ENCODE data around the gene PTF1A.
A peak's percentile ranks its signal among the peaks of the same experiment; 100 is the strongest.

PTF1A gene, protein sequence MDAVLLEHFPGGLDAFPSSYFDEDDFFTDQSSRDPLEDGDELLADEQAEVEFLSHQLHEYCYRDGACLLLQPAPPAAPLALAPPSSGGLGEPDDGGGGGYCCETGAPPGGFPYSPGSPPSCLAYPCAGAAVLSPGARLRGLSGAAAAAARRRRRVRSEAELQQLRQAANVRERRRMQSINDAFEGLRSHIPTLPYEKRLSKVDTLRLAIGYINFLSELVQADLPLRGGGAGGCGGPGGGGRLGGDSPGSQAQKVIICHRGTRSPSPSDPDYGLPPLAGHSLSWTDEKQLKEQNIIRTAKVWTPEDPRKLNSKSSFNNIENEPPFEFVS

DNA sequence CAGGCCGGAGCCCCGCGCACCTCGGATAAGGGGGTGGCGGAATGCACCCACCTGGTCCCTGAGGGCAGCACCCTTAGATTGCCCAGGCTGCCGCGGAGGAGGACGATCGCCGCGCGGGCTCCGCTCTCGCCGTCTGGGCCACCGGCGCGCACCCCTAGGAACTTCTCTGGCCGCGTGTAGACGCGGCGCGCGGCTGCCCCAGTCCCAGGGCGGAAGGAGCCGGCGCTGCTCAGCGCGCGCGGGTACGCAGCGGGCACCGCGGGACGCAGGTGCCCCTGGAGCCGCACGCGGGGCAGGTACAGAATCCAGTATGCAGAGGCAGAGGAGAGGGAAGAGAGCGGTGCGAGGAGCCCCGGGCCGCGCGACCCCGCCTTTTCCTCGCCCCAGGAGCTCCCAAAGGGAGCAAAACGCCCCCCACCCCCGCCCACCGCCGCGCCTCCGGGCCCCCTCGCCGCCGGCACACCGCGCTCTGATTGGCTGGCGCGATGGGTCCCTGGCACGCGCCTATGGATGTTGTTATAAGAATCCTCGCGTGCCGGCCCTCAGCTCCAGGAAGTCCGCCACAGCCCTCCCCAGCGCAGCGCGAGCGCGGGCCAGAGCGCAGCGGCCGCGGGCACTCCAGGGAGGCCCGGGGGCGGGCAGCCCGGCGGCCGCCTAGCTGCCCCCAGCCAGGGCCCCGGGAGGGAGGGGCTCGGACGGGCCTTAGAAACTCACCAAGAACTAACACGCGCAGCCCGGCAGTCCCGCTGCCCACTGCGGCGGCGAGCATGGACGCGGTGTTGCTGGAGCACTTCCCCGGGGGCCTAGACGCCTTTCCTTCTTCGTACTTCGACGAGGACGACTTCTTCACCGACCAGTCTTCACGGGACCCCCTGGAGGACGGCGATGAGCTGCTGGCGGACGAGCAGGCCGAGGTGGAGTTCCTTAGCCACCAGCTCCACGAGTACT, at the start of gene PTF1A:
Gene PTF1A (plus strand): TSS at position 549 of the 948 bp plus-strand sequence. CDS start 219 bp downstream, at position 768.
- no peak for DNase-seq

GRCh38 chr10:23146258-23146657, 45.9 kb upstream of the PTF1A start:
- no peak for DNase-seq

DNA sequence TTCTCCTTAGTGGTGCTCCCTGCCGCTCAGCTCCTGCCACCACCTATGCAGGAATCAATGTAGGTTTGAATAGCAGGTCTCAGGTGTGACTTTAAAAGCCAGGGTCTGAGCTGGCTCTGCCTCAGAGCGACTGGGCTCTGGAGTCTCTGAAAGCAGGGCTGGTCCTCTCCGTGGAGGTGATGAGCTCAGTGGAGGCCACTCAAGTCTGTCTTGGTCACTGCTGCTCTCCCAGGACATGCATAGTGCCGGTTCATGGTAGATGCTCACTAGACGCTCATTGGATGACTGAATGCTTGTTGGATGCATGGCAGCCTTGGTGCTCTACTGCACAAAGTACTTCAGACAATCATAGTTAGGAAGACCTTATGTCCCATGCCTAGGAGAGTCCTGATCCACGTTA, 45.1 kb upstream of the PTF1A start:
- DNase-seq: no peak

DNA sequence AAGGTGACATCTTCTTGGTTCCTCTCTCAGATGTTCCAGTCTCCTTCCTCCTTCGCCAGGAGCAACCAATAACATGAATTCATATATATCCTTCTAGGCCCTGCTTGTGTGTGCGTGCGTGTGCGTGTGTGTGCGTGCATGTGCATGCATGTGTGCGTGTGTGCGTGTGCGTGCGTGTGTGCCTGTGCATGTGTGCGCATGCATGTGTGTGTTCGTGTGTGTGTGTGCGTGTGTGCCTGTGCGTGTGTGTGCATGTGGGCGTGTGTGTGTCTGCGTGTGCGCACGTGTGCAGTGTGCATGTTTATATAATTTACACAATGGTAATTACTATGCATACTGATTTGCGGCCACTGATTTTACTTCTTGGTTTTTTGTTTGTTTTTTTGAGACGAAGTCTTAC, 43.9 kb upstream of the PTF1A start:
- DNase-seq: no peak

- no peak for DNase-seq
Observed at GRCh38 chr10:23150091-23150490, 42.0 kb upstream of the PTF1A start.

GRCh38 chr10:23150610-23151009, 41.5 kb upstream of the PTF1A start:
- no peak for DNase-seq

DNA sequence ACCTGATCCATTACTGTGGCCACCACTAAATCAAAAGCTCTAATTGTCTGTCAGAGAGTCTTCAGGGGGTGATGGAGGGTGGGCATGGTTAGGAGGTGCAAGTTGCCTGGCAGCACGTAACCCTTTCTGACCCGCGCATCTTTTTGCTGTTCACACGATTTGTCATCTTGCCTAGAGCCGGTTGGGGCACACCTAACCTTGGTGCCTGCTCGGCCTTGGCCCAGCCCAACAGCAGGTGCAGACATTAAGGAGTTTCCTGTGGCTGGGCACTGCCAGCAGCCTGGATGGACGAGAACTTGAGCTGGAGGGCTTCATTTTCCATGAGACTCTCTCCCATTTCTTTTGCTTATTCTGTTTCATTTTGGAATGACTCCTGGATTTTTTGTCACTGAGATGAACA, 41.0 kb upstream of the PTF1A start:
- DNase-seq: no peak

DNA sequence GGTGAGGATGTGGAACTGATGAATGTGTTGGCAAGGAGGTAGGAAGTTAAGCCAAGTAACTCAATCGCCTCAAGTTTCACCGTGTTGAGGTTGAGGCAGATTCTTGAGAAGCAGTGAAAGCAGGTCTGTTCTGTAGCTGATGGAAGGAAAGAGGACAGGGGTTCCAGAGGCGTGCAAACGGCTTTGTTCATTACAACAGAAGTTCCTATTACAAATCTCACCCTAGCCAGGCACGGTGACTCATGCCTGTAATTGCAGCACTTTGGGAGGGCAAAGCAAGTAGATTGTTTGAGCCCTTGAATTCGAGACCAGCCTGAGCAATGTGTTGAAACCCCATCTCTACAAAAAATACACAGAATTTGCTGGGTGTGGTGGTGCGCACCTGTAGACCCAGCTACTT, 36.9 kb upstream of the PTF1A start:
- no peak for DNase-seq

DNA sequence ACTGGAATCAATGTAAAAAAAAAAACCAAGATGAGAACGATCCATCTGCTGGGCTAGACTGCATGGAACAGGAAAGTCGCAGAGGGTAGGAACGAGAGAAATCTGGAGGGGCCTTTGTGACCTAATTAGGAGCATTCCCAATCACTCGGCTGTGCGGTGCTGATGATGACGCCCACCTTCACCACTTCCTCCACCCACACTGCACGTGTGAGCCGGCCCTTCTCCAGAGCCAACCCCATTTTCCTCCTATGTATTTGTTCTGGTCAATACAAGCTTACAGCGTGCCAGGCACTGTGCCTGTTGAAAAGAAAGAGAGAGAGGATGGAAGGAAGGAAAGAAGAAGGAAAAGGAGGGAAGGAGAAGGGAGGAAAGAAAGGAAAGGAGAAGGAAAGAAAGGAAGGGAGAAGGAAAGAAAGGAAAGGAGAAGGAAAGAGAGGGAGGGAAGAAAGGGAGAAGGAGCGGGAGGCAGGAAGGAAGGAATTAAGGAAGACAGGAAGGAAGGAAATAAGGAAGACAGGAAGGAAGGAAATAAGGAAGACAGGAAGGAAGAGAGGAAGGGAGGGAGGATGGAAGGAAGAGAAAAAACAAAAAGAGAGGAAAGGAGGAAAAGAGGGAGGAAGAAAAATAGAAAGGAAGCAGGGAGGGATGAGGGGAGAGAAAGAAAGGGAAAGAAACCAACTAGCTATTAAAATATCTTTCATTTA, 35.5 kb upstream of the PTF1A start:
- no peak for DNase-seq

DNA sequence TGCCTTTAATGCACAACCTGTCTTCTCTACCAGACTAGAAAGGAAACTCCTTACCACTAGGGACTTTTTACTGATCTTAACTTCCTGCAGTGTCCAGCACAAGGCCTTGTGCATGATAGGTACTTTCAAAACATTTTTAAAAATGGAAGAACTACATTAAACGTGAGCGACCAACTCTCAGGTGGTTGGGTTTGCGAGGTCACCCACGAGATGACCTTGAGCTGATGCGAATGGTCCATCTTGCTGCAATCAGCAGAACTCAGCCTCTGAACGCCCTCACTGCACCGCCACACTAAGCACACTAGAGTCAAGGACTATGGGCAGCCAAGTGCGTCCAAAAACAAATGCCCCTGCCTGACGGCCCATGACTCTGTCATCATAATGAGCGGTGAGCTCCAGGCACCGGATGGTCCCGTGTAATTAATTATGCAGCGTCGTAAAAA, 34.9 kb upstream of the PTF1A start:
- no peak for DNase-seq

DNA sequence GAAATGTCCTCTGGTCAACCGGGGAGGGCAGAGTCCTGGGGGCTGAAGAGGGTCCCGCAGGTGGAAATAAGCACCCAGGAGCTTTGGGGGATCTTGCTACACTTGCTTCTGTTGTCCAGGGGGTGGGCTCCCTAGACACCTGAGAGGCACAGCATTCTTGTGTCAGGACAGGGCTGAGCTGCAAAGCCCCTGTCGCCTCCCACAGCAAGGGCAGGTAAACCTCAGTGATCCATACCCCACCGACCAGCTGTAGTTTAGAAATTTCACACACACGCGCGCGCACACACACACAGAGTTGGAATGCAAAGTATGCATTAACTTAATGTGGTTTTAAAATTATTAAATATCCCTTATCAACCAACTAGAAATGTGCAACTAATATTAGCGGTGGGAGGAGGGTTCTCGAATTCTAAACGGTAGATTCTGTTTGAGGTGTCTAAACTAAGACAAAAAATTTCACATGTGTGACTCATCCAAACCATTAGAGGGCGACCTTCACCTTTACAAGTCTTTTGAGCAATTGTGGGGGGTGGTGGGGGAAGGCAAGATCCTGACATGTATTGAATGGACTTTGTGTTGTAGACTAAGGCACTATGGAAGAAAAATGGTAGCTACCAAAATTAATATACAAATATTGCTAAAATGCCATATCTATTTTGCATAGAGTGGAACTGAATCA, 34.3 kb upstream of the PTF1A start:
- no peak for DNase-seq

DNA sequence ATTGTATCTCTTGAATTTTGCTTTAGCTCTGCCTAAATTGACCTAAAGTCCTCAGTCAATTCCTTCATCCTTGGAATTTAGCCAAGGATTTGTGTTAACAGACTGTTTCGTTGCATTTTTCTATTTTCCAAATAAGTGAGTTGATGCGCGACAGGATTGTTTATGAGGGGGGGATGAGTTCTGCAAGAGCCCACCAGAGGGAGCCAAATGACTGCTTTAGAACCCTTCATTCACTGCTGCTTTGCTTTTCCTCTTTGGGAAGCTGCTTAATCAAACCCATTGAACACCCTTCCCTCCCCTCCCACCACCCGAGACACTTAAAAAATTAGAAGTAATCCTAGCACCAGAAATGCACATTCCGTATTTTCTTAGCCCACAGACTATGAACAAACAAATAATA, 33.7 kb upstream of the PTF1A start:
- peak; percentile 22 to 27 for DNase-seq

DNA sequence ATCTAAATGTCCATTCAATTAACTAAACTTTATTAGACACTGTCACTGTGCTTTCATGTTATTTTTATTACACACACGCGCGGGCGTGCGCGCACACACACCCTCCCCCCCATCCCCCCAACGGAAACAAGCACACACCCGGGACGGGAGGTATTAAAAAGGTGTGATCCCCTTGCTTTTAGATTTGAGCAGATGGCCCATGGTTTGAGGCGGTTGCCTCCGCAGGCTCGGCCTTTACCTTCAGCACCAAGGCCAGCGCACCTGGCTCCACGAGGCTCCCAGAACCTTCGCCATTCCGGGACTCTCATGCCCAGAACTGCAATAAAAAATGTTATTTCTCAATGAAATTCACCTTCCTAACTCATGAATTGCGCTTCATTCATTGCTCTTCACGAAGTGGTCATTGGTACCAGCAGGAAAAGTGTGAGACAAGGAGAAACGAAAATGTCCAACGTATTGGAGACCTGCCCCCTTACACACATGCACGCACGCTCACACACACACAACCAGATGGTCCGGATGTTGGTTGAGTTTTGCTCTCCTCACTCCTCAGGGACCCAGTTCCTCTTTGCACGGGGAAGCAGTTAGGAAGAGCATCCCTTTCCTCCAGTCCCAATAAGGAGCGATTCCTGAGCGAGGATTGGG, 20.8 kb upstream of the PTF1A start:
- DNase-seq: no peak

DNA sequence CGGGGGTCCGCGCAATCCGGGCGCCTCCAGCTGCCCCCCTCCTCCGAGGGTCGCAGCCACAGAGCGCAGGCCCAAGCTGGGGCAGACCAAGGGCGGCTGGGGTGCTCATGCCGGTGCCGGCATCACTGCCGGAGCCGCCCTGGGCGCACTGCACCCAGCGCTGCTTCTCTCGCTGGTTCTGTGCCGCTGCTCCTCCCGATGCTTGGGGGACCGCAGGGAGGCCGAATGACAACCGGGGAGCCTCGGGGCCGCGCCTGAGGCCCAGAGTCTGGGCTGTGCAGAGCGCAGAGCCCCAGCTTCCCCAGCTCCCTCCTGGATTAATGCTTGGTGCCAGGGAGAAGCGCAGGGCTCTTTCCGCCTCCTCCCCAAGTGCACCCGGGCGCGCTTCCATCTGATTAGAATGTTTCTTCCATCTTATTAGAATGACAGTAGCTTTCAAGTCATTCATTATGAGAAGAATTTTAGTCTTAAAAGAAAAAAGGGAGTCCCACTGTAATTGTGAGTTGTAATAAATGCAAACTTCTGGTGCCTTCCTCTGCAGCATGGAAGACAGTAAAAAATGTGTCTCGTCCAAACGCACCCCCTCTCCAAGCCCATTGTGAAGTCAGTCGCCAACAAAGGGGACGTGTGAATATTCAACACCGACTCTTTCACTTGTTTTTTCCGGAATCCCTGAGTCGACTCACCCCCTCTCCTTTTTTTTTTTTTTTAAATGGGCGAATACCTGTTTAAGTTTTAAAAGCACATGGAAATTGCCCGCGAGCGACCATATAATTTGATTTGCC, 19.5 kb upstream of the PTF1A start:
- no peak for DNase-seq

- DNase-seq: no peak
Observed at GRCh38 chr10:23173214-23174073, 18.7 kb upstream of the PTF1A start.

GRCh38 chr10:23174074-23174976, 17.8 kb upstream of the PTF1A start:
- DNase-seq: no peak

DNA sequence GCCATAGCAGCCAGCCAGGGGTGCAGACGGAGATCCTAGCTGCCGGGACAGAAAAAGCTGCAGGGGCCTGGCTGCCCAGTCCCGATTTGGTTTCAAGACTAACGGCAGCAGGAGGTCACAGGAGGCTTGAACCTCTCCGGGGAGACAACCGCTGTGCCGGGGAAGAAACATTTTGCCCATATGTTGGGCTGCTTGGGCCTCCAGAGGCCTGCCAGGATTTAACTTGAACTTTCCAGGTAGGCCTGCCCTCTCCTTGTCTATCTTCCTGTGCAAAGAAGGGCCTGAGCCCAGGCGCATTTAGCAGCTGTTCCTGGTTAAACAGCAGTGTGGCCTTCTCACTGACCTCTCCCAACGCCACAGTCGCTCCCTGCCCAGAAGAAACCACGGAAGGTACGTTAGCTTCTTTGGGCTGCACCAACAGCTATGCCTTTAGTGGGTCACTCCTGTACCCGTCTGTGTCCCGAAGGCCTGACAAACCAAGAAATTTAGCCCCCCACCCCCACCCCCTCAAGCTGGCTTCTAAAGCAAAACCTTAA, 17.1 kb upstream of the PTF1A start:
- no peak for DNase-seq

DNA sequence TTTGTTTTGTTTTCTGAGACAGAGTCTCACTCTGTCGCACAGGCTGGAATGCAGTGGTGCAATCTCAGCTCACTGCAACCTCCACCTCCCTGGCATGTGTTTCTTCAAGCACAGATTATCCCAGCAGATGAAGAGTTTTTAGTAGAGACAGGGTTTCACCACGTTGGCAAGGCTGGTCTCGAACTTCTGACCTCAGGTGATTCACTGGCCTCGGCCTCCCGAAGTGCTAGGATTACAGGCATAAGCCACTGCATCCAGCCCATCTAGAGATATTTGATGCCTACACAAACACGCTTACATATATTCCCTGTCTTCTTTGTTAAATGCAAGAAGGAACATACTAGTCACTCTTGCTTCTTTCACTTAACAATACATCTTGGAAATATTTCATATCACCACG, 5.9 kb upstream of the PTF1A start:
- DNase-seq: no peak

- no peak for DNase-seq
Observed at GRCh38 chr10:23186697-23187096, 5.4 kb upstream of the PTF1A start.

Data from stimulated activated CD4-positive, alpha-beta T cell treated with anti-CD3 and anti-CD28 coated beads, Interleukin-2, amount 100 ng/mL, for 48 hours (primary cell).